Skin of body (tissue), 2 donors: ENCODE results near the gene RFXAP. TPM values are rescaled to one million over a fixed set of nuclear protein-coding genes. Genes with fewer than 3 reads are reported as not detected.
"Not testable (repeated sequence)": the region's sequence is repeated elsewhere in the genome, so short reads cannot be mapped to it uniquely, and the experiment has no call there.

Experiments
- DNase-seq: peaks from one replicate; lab custom pipeline; 2025; lab: John Stamatoyannopoulos, UW
- total RNA-seq: library from RNA; depleted of rRNA; stranded (reverse); fragments of >200 nt; gene quantifications from one replicate; pipeline ENCODE4 v1.2.3, GENCODE V29; 2014

RFXAP gene
- 4.3 TPM for total RNA-seq

GRCh38 chr13:36818804-36819738 lies at the start of gene RFXAP:
RFXAP (plus strand) TSS chr13:36819222; CDS start chr13:36819358, 136 bp downstream.
- peak; percentile 84 for DNase-seq

DNA sequence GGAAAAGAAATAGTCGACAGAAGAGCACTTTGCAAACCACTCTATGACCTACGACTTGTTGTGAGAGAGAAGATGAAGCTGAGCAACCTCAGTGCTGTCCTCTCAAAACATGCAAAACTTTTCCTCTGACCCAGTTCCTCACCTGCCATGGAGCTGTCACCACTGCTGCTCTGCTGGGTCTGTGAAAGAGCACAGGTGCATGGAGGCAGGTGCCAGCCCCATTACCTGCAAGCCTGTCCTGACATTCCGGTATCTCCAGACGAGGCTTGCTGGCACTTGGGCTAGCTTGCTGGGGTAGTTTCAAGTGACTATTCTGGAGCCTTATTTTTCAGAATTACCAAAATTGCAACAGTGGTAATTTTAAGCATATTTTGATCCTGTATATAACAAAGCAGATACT lies 49.5 kb upstream of the RFXAP start:
- no peak for DNase-seq

- peak; percentile 30 for DNase-seq
Measured at GRCh38 chr13:36770741-36771140, 48.3 kb upstream of the RFXAP start.

- peak; percentile 8 for DNase-seq
Measured at GRCh38 chr13:36772853-36773252, 46.2 kb upstream of the RFXAP start.

GRCh38 chr13:36774931-36775330 lies 44.1 kb upstream of the RFXAP start:
- DNase-seq: no peak

GRCh38 chr13:36776175-36776574 lies 42.8 kb upstream of the RFXAP start:
- no peak for DNase-seq

GRCh38 chr13:36778083-36778671 lies 40.8 kb upstream of the RFXAP start:
- no peak for DNase-seq

DNA sequence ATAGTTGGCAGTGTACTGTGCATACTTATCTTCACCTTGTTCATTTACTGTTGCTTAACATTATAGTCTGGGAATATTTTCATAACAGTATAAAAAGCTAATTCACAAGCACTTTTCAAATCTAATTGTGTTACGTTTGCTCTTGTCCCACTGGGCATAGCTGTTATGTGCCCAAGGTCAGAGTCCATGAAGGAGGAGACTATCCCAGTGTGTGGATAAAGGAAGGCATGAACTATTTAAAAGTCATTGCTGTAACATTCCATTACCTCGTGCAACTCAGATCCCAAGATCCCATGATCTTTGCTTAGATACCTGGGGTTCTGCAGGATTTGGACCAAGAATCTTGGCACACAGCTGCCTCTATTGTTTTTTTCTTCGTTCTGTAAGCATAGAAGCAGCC lies 35.1 kb upstream of the RFXAP start:
- DNase-seq: no peak

DNA sequence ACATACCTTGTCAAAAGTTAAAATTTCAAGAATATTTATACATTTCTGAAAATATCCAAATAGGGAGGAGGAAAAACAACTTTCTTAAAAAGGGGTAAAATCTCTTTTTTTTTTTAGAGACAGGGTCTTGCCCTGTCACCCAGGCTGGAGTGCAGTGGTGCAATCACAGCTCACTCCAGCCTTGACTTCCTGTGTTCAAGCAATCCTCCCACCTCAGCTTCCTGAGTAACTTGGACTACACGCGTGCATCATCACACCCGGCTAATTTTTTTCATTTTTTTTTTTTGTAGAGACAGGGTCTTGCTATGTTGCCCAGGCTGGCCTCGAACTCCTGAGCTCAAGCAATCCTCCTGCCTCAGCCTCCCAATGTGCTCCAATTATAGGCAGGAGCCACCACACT lies 32.8 kb upstream of the RFXAP start:
- DNase-seq: not testable (repeated sequence)

GRCh38 chr13:36787181-36787580 lies 31.8 kb upstream of the RFXAP start:
- DNase-seq: peak; percentile 31

DNA sequence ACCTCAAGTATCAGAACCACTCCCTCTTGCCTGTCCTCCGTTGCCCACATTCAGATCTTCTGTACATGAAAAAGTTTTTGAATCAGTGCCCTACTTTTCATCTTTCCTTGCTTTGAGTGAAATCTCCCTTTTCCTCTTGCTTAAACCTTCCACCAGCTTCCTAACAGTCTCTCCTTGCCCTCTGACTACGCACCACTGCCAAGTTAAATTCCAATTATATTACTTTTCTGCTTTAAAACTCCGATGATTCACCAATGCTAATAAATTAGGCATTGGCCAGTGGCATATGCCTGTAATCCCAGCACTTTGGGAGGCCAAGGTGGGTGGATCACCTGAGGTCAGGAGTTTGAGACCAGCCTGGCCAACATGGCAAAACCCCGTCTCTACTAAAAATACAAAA lies 30.7 kb upstream of the RFXAP start:
- DNase-seq: no peak

DNA sequence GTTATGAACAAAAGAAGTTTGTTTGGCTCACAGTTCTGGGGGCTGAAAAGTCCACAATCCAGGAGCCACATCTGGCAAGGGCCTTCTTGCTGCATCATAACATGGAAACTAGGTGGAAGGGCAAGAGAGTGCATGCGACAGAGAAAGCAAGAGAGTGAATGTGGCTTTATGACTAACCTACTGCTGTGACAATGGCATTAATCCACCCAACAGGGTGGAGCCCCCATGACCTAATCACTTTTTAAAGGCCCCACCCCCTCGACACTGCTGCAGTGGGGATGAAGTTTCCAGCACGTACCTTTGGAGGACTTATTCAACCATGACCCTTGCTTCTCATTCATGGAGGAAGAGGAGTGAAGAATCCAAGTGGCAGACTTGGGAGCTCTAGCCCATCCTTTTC lies 30.0 kb upstream of the RFXAP start:
- no peak for DNase-seq

DNA sequence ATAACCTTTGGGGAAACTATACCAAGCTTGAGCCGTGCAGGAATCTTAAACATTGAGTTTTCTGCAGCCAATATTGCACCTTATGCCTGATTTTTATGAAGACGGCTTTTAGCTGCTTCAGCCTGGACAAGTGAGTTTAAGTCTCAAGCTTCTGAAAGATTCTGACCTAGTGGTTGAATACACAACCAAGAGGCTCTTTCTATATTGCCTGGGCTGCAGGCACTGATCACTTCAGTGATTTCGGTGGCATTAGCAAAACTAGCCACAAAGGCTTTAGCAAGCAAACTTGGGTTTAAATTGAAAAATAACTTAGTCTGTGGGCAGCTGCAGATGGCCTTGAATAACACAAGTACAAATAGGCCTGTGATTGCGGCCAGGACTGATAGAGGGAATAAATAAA lies 29.3 kb upstream of the RFXAP start:
- no peak for DNase-seq

GRCh38 chr13:36794706-36795105 lies 24.3 kb upstream of the RFXAP start:
- no peak for DNase-seq

GRCh38 chr13:36795463-36795862 lies 23.6 kb upstream of the RFXAP start:
- no peak for DNase-seq

GRCh38 chr13:36796052-36796451 lies 23.0 kb upstream of the RFXAP start:
- DNase-seq: no peak

GRCh38 chr13:36801035-36801434 lies 18.0 kb upstream of the RFXAP start:
- DNase-seq: no peak

- no peak for DNase-seq
Measured at GRCh38 chr13:36804588-36804987, 14.4 kb upstream of the RFXAP start.

- DNase-seq: no peak
Measured at GRCh38 chr13:36806102-36806501, 12.9 kb upstream of the RFXAP start.

GRCh38 chr13:36807616-36808015 lies 11.4 kb upstream of the RFXAP start:
- no peak for DNase-seq

DNA sequence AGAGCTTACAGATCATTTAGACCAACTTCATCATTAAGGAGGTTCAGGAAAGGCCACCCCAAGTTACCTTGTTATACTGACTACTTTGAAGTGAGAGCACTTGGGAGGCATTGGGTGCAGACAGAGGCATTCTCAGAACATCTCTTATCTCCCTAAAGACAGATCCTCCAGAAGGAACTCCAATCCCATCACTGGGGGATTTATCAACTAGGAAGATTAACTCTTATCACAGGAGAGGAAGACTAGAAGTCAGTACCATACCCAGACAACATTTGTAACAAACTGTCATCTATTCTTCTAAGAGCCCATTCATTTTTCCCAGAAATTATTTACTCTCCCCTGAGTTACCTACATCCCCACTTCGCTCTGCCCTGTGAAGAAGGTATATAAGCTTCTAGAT lies 5.8 kb upstream of the RFXAP start:
- DNase-seq: no peak

GRCh38 chr13:36814465-36814864 lies 4.6 kb upstream of the RFXAP start:
- no peak for DNase-seq

DNA sequence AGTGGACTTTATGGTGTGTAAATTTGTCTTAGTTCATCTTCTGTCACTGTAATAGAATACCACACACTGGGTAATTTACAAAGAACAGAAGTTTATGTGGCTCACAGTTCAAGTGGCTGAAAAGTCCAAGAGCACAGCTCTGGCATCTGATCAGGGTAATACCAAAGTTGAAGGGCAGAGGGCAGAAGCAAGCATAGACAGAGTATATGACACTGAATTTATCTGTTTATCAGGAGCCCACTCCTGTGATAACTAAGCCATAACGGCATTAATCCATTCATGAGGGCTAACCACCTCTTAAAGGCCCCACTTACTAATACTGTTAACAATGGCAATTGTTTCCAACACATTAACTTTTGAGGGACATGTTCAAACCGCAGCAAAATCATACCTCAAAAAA lies 4.0 kb upstream of the RFXAP start:
- no peak for DNase-seq
